Measurements from ENCODE around the gene ENKUR.

- TF ChIP-seq CTCF (IDR thresholded peaks at IDR 0.05 in 8 of 11, conservative IDR thresholded peaks at IDR 0.05 in 3 of 11) = no peak
- TF ChIP-seq POLR2A (IDR thresholded peaks at IDR 0.05) = no peak
These were observed 32.0 kb downstream of the ENKUR start for GRCh38 chr10:24983946-24984345.
